Pancreas (tissue), 10 donors: ENCODE results near the gene EGFLAM. TPM values are rescaled to one million over a fixed set of nuclear protein-coding genes. Genes with fewer than 3 reads are reported as not detected.

Experiments used
- ATAC-seq, 4 donors: fragments of 200-7000 bp; cut with Tn5 transposase; one replicate each; pipeline versions ENCODE4 v1.8.0 to v1.9.1; 2020; ENCODE audit warnings: mild to moderate bottlenecking in 4 of 4, moderate library complexity in 4 of 4
- DNase-seq, 6 donors: peaks; one replicate each; pipeline ENCODE4 v3.0.0-alpha.2; 2020
- FAIRE-seq: peaks from 2 replicates; lab custom pipeline; 2012; peaks lifted over from hg19 to GRCh38; lab: Jason Lieb, UNC
- H3K27ac ChIP-seq, 4 donors: fragments of 200-600 bp; sonication (generic); 1 replicate in 3 of 4; 2 replicates in 1 of 4; pipeline versions ENCODE4 v1.5.0 to v1.8.0; 2020
- H3K27me3 ChIP-seq, 4 donors: fragments of 200-600 bp; one replicate each; pipeline ENCODE4 v1.8.0; 2021
- H3K36me3 ChIP-seq, 3 donors: fragments of 200-600 bp; sonication (generic) in 1 of 3; one replicate each; pipeline versions ENCODE4 v1.5.0 to v1.8.0; 2020 to 2021
- H3K4me1 ChIP-seq, 3 donors: fragments of 200-600 bp; one replicate each; pipeline ENCODE4 v1.8.0; 2021
- H3K4me3 ChIP-seq, 4 donors: fragments of 200-600 bp; sonication (generic) in 2 of 4; one replicate each; pipeline versions ENCODE4 v1.5.0 to v1.8.0; 2020 to 2021
- H3K9me3 ChIP-seq, 4 donors: fragments of 200-600 bp; one replicate each; pipeline ENCODE4 v1.8.0; 2021
- WGBS, 2 donors: extraction: QIAGEN DNeasy Blood & Tissue Kit; methylation state at CpG; one replicate each; pipeline ENCODE4 v1.1.7; 2013; 5-methylcytosine and 5-hydroxymethylcytosine counted together
- intact Hi-C, 3 donors: fragments of 100-400 bp; cut with DNase I; formaldehyde crosslinking; loops; one replicate each; pipeline versions ENCODE4 v1.11.1 to v1.14.2; 2022
- polyA plus RNA-seq, 2 donors: library from polyadenylated mRNA; stranded (reverse); fragments of 200-250 nt; gene quantifications; one replicate each; pipeline ENCODE4 v1.2.3, GENCODE V29; 2013
- total RNA-seq, 6 donors: library from RNA; stranded (reverse); fragmentation: NEBNext Ultra II Directional in 4 of 6; extraction: Animal tissue kit (Norgen Biotek cat#: 25700) in 4 of 6; gene quantifications; one replicate each; pipeline versions ENCODE4 v1.2.1 to v1.2.4, GENCODE V29; 2021 to 2023
- TF ChIP-seq, protein P1 (sequence below), 4 donors: fragments of 200-600 bp; sonication (generic) in 3 of 4; IDR thresholded peaks; one replicate each; pipeline versions ENCODE4 v1.5.0 to v1.8.0; 2021; ENCODE audit warnings: antibody characterized with exemption in 4 of 4
- donor health status: healthy with polysubstance abuse.
- donor health status: DM: no; HTN: no; CAD: no; lungs with moderate emphysema.
- donor health status: DM: no; HTN: no; CAD: no.
- donor health status: control.
- donor health status: control.
- donor health status: Bipolar disorder and iron deficiency.
- donor health status: DM: yes; HTN: yes; CAD: no.
- donor health status: DM: no; HTN: no; CAD: no.
- donor health status: DM: no; HTN: no; CAD: no.
- donor health status: DM: yes; HTN: yes; CAD: no.

Gene EGFLAM
- total and polyA plus RNA-seq, 8 donors, result 0.73 to 2.4 (median 1.1) TPM

DNA sequence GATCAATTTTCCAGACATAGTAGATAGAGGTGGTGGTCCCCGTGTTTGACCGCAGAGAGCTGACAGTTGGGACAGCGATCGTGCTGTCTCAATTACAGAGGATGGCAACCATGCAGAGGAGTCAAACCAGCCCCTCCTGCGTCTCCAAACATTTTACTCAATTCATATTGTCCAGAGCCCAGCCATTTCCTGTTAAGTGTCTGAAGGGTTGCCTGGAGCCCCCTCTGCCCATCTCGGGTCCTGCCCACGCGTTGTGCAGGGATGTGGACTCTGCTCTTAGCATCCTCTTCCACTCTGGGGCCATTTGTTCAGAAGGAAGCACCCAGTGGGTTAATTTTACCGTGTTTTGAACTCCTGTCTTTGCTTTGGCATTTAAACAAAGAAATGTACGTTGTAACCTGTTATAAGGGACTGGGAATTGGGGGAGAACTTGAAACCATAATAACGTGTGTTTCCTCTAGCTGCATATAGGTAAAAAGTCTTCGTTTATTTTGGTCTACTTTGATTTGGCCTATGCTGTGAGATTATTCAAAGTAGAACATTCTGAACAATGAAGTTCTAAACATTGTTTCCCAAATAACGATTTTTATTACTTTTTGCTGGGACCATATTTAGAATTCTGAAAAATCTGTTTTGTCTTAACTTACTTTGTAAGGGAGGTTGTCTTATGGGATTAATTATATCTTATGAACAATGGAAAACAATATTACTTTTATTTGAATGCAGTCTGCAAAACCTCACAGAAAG lies 876 bp downstream of the EGFLAM start:
- FAIRE-seq, result no peak
- intact Hi-C loops, result no loop called here
- 14 to 18% methylated on average over 13 of the region's 13 CpGs for WGBS, 2 donors
- DNase-seq, result no peak
- TF ChIP-seq, protein P1, sequence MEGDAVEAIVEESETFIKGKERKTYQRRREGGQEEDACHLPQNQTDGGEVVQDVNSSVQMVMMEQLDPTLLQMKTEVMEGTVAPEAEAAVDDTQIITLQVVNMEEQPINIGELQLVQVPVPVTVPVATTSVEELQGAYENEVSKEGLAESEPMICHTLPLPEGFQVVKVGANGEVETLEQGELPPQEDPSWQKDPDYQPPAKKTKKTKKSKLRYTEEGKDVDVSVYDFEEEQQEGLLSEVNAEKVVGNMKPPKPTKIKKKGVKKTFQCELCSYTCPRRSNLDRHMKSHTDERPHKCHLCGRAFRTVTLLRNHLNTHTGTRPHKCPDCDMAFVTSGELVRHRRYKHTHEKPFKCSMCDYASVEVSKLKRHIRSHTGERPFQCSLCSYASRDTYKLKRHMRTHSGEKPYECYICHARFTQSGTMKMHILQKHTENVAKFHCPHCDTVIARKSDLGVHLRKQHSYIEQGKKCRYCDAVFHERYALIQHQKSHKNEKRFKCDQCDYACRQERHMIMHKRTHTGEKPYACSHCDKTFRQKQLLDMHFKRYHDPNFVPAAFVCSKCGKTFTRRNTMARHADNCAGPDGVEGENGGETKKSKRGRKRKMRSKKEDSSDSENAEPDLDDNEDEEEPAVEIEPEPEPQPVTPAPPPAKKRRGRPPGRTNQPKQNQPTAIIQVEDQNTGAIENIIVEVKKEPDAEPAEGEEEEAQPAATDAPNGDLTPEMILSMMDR (IDR thresholded peaks at IDR 0.05), result no peak
- ATAC-seq, result peak in 3 of 4 donors; percentile 8 to 20 (median 15)
- no peak overlapping the region for H3K27ac ChIP-seq
- peaks cover 0 to 9% (median 8%) of the 10 kb centered on the region in 3 donors for H3K4me1 ChIP-seq
- no peaks in the 10 kb centered on the region for H3K9me3 ChIP-seq
- peak overlapping the region in 2 of 4 donors; percentile 37 to 51 for H3K4me3 ChIP-seq
- peaks cover 0 to 8% (median 3%) of the 10 kb centered on the region in 4 donors for H3K27me3 ChIP-seq
- H3K36me3 ChIP-seq, result no peaks in the 10 kb centered on the region

DNA sequence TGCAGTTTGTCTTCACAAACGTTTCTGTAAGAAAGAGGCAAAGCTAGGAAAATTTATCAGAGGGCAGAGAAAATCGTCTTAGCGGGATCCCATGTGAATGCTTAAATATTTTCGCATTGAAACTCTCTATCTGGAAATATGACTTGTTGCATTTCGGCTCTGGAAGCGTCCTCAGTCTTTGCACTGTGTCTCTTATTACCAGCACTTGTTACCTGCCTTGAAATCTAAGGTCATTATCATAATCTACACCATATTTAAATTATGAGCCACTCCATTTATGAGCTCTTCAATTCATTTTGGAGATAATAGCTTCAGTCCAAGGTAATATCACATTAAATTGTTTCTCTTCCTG lies 1.4 kb downstream of the EGFLAM start:
- H3K27me3 ChIP-seq, result peaks cover 0 to 8% (median 3%) of the 10 kb centered on the region in 4 donors
- no peak for FAIRE-seq
- intact Hi-C loops, result no loop called here
- TF ChIP-seq, protein P1 (IDR thresholded peaks at IDR 0.05), result no peak
- H3K36me3 ChIP-seq, result no peaks in the 10 kb centered on the region
- H3K9me3 ChIP-seq, result no peaks in the 10 kb centered on the region
- H3K4me3 ChIP-seq, result no peak overlapping the region
- 55 to 68% methylated on average over 6 of the region's 6 CpGs for WGBS, 2 donors
- no peak overlapping the region for H3K27ac ChIP-seq
- no peak for ATAC-seq
- no peak for DNase-seq
- H3K4me1 ChIP-seq, result peaks cover 0 to 9% (median 8%) of the 10 kb centered on the region in 3 donors

GRCh38 chr5:38263983-38264382 lies 5.6 kb downstream of the EGFLAM start:
- DNase-seq (no peak), FAIRE-seq (no peak), ATAC-seq (no peak)
- Histone ChIP-seq H3K4me3 (no peak overlapping the region), H3K4me1 (no peaks in the 10 kb centered on the region), H3K27ac (no peak overlapping the region), H3K27me3 (peaks cover 0 to 10% (median 2%) of the 10 kb centered on the region in 4 donors), H3K9me3 (no peaks in the 10 kb centered on the region), H3K36me3 (no peaks in the 10 kb centered on the region)
- intact Hi-C loops, result no loop called here
- WGBS, 2 donors, result 11% methylated on average over 6 of the region's 6 CpGs
- TF ChIP-seq, protein P1 (IDR thresholded peaks at IDR 0.05), result no peak

GRCh38 chr5:38265546-38266179 lies 7.3 kb downstream of the EGFLAM start:
- no peak overlapping the region for H3K4me3 ChIP-seq
- H3K36me3 ChIP-seq, result no peaks in the 10 kb centered on the region
- H3K27me3 ChIP-seq, result peaks cover 0 to 10% (median 3%) of the 10 kb centered on the region in 4 donors
- DNase-seq (peak in 5 of 6 donors; percentile 14 to 76 (median 53)), FAIRE-seq (no peak), ATAC-seq (peak; percentile 77 to 89 (median 87))
- H3K9me3 ChIP-seq, result no peaks in the 10 kb centered on the region
- H3K4me1 ChIP-seq, result no peaks in the 10 kb centered on the region
- TF ChIP-seq, protein P1 (IDR thresholded peaks at IDR 0.05), result peak; percentile 72 to 79 (median 74)
- H3K27ac ChIP-seq, result no peak overlapping the region
- WGBS, 2 donors, result 22 to 26% methylated on average over 13 of the region's 13 CpGs
- intact Hi-C loops, result no loop called here
